ENCODE measurements around the gene FARP1. TPM values are rescaled to one million over a fixed set of nuclear protein-coding genes. Genes with fewer than 3 reads are reported as not detected.

The FARP1 gene
- total and polyA plus RNA-seq, 2 of the 8 experiments (the other 6 are each of a cell fraction or from before 2014, with no cell fraction given) = 24.7 to 104 TPM

GRCh38 chr13:98368019-98368418 lies 225.1 kb downstream of the FARP1 start:
- Histone ChIP-seq H2BK5ac (ENCODE audit: low read depth, low read length) (no peak overlapping the region), H3K79me2 (ENCODE audit: control insufficient read depth in 1 of 2, insufficient read depth in 2 of 2, low read length in 2 of 2) (0 out of 4 replicates have a peak, but pooled peaks cover 0 to 3% of the 10 kb centered on the region in 2 experiments), H3K4ac (replicated peaks; ENCODE audit: insufficient read length, low read depth, low read length) (no peak overlapping the region), H3K23me2 (ENCODE audit: low read depth, low read length) (peaks cover 2% of the 10 kb centered on the region; the same call in 1 of the 2 replicates), H4K20me1 (replicated peaks in 1 of 2; ENCODE audit: control insufficient read depth in 1 of 2, insufficient read depth in 2 of 2, low read length in 2 of 2) (peaks cover 0 to 1% of the 10 kb centered on the region in 2 experiments), H2AFZ (ENCODE audit: low read length) (no peak overlapping the region), H3K79me1 (ENCODE audit: low read depth, low read length) (no peaks in the 10 kb centered on the region; the same call in 1 of the 2 replicates), H2BK15ac (ENCODE audit: low read length) (no peak overlapping the region), H4K8ac (ENCODE audit: extremely low read depth, insufficient read depth, low read length) (no peak overlapping the region), H3K18ac (ENCODE audit: extremely low read depth, low read length) (no peak overlapping the region), H2BK120ac (replicated peaks; ENCODE audit: low read depth, low read length) (no peak overlapping the region), H4K5ac (ENCODE audit: insufficient read length, low read depth, low read length) (no peak overlapping the region), H3K23ac (ENCODE audit: insufficient read length) (no peak overlapping the region), H3K27me3 (replicated peaks in 1 of 4; ENCODE audit: control insufficient read depth in 3 of 4, extremely low read depth in 1 of 4, insufficient read depth in 3 of 4, low read length in 3 of 4) (no peaks in the 10 kb centered on the region), H3K36me3 (ENCODE audit: control insufficient read depth in 2 of 4, insufficient read depth in 4 of 4, low read length in 3 of 4) (peaks cover 0 to 14% (median 5%) of the 10 kb centered on the region in 4 experiments; a peak in 5 of 8 replicates), H3K9ac (replicated peaks in 1 of 4; ENCODE audit: extremely low read depth in 1 of 4, low read depth in 3 of 4, low read length in 3 of 4) (no peak overlapping the region), H4K91ac (replicated peaks; ENCODE audit: insufficient read length, low read length) (no peak overlapping the region), H2AK5ac (ENCODE audit: low read depth, low read length) (no peak overlapping the region), H3K14ac (ENCODE audit: insufficient read length) (no peak overlapping the region), H3K4me3 (ENCODE audit: extremely low read depth in 1 of 4, insufficient read depth in 2 of 4, low read depth in 3 of 4, low read length in 4 of 4) (no peak overlapping the region), H3K27ac (ENCODE audit: low read depth, low read length) (no peak overlapping the region), H3K56ac (replicated peaks; ENCODE audit: insufficient read length, low read depth, low read length) (no peak overlapping the region), H3K4me2 (ENCODE audit: insufficient read depth in 1 of 2, low read depth in 2 of 2, low read length in 2 of 2) (no peak overlapping the region), H3K4me1 (replicated peaks in 1 of 4; ENCODE audit: control insufficient read depth in 3 of 4, insufficient read depth in 4 of 4, low read length in 3 of 4) (peaks cover 2 to 13% (median 10%) of the 10 kb centered on the region in 4 experiments; a peak in 6 of 7 replicates), H2BK20ac (ENCODE audit: low read length) (no peak overlapping the region), H3K9me3 (ENCODE audit: insufficient read depth in 2 of 2, low read depth in 1 of 2, low read length in 1 of 2) (no peaks in the 10 kb centered on the region), H2BK12ac (ENCODE audit: low read depth, low read length) (no peak overlapping the region)
- POLR2A ChIA-PET (ENCODE audit: partially characterized antibody) = no interaction called here
- 92% methylated on average over 2 of the region's 2 CpGs; no CpG with 5 or more reads in 1 of the 2 experiments for WGBS, 2 experiments (ENCODE audit: extremely low coverage in 1 of 2, insufficient coverage in 1 of 2, insufficient read length in 1 of 2, insufficient replicate concordance in 2 of 2, low coverage in 1 of 2, low lambda C conversion rate in 2 of 2, missing lambda C conversion rate in 1 of 2)
- TF ChIP-seq TCF12 (IDR thresholded peaks at IDR 0.05; ENCODE audit: low read depth, low read length) = no peak
- no peak for TF ChIP-seq POLR2AphosphoS5 (IDR thresholded peaks at IDR 0.05; ENCODE audit: low read depth, low read length)
- TF ChIP-seq PHF8 (conservative IDR thresholded peaks at IDR 0.05; ENCODE audit: low read depth, low read length) = no peak
- TF ChIP-seq EZH2 (IDR thresholded peaks at IDR 0.05; ENCODE audit: low read depth, low read length, severe bottlenecking) = no peak
- TF ChIP-seq MAFK (IDR thresholded peaks at IDR 0.05; ENCODE audit: low read depth, low read length) = no peak
- TF ChIP-seq SAP30 (IDR thresholded peaks at IDR 0.05; ENCODE audit: insufficient read depth, insufficient replicate concordance, low read length) = no peak
- DNase-seq (ENCODE audit: low read depth in 1 of 2, low spot score in 2 of 2) (no peak), FAIRE-seq (no peak)
- CTCF ChIA-PET (ENCODE audit: partially characterized antibody) = interaction anchor here (0.6 kb wide), 1 partner anchor 11 kb away, joined by 5 read pairs; no protein-coding TSS in a partner anchor

All from H1 (cell line).